Measurements from ENCODE around the gene WDFY4.

Gene WDFY4

GRCh38 chr10:48691812-48692528 lies 7.3 kb downstream of the WDFY4 start:
- no peak for DNase-seq

- DNase-seq = no peak
Measured at GRCh38 chr10:48692748-48693147, 8.1 kb downstream of the WDFY4 start.

GRCh38 chr10:48693206-48693605 lies 8.5 kb downstream of the WDFY4 start:
- DNase-seq = no peak

GRCh38 chr10:48694371-48695030 lies 9.8 kb downstream of the WDFY4 start:
- no peak for DNase-seq

GRCh38 chr10:48695636-48696534 lies 11.2 kb downstream of the WDFY4 start:
- no peak for DNase-seq

- DNase-seq = no peak
Measured at GRCh38 chr10:48696535-48696873, 11.8 kb downstream of the WDFY4 start.

- DNase-seq = no peak
Measured at GRCh38 chr10:48697091-48697490, 12.4 kb downstream of the WDFY4 start.

- no peak for DNase-seq
Measured at GRCh38 chr10:48697821-48698764, 13.4 kb downstream of the WDFY4 start.

- no peak for DNase-seq
Measured at GRCh38 chr10:48699011-48699627, 14.4 kb downstream of the WDFY4 start.

- DNase-seq = no peak
Measured at GRCh38 chr10:48700071-48700470, 15.4 kb downstream of the WDFY4 start.

- peak; percentile 22 to 24 for DNase-seq
Measured at GRCh38 chr10:48700493-48700892, 15.8 kb downstream of the WDFY4 start.

GRCh38 chr10:48701139-48701901 lies 16.6 kb downstream of the WDFY4 start:
- no peak for DNase-seq

- DNase-seq = no peak
Measured at GRCh38 chr10:48701941-48702340, 17.3 kb downstream of the WDFY4 start.

GRCh38 chr10:48703531-48704122 lies 19.0 kb downstream of the WDFY4 start:
- no peak for DNase-seq

- no peak for DNase-seq
Measured at GRCh38 chr10:48704156-48704555, 19.5 kb downstream of the WDFY4 start.

GRCh38 chr10:48705401-48705938 lies 20.8 kb downstream of the WDFY4 start:
- DNase-seq = no peak

GRCh38 chr10:48707472-48707871 lies 22.8 kb downstream of the WDFY4 start:
- DNase-seq = no peak

GRCh38 chr10:48708144-48708543 lies 23.5 kb downstream of the WDFY4 start:
- DNase-seq = no peak

GRCh38 chr10:48710647-48711275 lies 26.1 kb downstream of the WDFY4 start:
- no peak for DNase-seq

- no peak for DNase-seq
Measured at GRCh38 chr10:48711830-48712229, 27.2 kb downstream of the WDFY4 start.

All from SHP77 (cell line).